Smooth muscle cell of the brain vasculature (primary cell): ENCODE measurements around the gene SDC4.

Experiments used
- DNase-seq: peaks from one replicate; pipeline ENCODE4 v3.0.0-alpha.2; 2012; ENCODE audit warnings: low read depth, low spot score

Gene SDC4

DNA sequence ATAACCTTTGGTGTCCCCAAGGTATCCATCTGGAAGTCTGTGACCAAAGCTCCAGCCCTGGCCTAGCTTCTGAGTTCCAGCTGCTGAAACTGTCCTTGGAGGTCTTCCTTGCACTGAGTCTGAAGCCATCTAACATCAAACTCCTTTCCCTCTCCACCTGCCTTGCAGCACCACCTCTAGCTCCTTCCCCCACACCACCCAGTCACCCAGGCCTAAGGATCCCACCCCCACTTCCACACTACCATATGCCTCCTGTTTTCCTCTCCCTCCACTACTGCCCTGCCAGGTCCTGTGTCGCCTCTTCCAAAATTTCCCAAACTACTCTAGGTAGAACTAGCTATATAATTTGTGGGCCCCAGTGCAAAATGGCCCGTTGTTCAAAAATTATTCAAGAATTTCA lies 29.3 kb downstream of the SDC4 start:
- no peak for DNase-seq

DNA sequence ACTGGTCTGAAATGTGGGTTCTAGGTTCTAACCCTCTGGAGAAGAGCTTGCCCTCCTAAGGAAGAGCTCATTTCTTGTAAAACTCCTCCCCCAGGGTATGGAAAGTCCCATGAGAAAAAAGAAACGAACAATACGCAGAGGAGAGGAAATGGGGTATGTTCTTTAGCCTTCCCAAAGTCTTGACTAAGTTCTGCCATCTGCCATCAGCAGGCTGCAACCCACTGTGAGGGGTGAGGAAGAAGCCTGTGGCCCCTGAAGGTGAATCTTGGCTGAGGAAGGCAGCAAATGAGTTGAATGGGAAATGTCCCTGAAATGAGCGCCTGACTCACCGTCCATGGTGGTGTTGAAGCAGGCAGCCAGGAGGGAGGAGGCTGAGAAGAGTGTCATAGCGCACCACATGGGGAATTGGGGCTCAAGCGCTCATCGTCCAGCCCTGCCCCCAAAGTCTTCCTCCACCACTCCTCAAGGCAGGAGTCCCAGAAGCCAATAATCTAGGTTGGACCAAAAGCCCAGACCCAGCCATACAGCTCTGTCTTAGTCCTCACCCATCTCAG lies 29.8 kb downstream of the SDC4 start:
- no peak for DNase-seq

DNA sequence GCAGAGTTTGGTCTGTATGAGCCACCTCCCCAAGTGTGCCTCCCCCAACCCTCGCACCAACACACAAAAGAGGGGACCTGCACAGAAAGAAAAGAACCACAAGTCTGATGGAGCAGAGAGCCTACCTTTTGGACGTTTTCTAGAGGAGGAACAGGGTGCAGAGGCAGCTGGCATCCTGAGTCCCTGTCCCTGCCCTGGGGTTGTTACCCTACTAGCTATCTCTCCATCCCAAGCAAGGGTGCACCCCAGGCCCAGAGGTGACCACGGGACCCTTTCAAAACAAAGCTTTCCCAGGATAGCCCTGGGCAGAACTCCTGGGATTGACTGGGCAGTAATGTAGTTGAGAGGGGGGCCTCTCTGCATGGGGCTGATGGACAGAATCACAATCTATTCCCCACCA lies 30.4 kb downstream of the SDC4 start:
- no peak for DNase-seq

DNA sequence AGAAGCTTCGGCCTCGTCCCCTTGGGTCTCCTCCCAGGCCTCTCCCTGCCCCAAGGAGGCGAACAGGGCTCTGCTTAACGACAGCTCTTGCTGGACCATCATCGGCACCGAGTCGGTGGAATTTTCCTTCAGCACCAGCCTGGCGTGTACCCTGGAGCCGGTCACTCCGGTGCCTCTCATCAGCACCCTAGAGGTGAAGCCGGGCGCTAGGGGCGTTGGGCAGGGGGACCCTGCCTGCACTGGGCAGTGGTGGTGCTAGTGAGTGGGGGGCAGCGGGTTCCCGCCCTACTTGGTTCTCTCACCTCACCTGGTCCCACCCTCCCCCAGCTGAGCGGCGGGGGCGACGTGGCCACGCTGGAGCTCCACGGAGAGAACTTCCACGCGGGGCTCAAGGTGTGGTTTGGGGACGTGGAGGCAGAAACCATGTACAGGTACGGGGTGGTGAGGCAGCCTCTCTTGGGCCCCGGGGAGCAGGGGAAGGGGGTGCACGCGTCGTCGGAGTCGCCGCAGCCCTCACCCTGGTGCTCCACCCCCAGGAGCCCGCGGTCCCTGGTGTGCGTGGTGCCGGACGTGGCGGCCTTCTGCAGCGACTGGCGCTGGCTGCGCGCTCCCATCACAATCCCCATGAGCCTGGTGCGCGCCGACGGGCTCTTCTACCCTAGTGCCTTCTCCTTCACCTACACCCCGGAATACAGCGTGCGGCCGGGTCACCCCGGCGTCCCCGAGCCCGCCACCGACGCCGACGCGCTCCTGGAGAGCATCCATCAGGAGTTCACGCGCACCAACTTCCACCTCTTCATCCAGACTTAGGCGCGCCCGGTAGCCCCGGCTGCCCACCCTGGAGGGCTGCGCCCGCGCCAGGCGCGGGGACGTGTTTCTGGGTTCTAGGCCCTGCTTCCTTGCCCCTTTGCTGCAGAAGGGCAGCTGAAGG lies 31.8 kb downstream of the SDC4 start:
- no peak for DNase-seq

DNA sequence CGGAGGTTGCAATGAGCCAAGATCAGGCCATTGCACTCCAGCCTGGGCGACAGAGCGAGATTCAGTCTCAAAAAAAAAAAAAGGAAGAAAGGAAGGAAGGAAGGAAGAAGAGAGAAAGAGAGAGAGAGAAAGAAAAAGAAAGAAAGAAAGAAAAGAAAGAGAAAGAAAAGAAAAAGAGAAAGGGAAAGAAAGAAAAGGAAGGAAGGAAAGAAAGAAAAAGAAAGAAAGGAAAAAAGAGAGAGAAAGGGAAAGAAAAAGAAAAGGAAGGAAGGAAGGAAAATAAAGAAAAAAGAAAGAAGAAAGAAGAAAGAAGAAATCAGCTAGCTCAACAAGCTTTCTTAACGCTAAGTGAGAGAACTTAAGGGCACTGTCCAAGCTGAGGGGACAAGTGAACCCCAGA lies 32.6 kb downstream of the SDC4 start:
- no peak for DNase-seq

DNA sequence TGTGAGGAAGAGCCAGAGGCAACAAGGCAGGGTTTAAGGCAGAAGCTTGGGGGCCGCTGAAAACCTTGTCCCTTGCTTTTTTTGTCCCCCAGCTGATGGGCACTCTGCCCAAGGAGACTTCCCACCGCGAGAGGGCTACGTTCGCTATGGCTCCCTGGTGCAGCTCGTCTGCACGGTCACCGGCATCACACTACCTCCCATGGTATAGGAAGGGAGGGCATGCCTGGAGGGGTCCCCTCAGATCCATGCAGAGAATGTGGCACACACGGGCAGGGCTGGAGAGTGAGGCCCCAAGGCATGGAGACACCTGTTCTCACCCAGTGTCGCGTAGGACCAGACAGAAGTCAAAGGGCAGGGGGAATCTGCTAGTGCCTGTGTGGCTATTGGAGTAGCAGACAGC lies 34.3 kb downstream of the SDC4 start:
- DNase-seq: no peak

DNA sequence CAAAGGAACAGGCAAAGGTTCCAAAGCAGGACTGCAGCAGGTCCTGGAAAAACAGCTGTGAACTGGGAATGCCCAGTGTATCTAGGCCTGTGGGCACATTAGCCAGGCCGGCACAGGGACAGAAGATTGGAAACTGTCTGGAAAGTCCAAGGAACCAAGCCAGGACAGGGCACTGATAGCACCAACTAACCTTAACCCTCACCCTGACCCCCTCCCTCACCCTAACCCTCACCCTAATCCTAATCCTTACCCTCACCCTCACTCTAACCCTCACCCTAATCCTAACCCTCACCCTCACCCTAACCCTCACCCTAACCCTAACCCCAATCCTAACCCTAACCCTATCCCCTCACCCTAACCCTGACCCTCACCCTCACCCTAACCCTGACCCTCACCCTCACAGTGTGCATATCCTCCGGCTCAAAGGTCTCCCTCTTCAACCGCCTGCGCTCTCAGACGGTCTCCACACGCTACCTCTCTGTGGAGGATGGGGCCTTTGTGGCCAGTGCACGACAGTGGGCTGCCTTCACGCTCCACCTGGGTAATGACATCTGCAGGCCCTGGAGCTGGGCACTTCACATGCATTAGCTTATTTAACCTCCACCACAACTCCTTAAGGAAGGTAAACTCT lies 35.0 kb downstream of the SDC4 start:
- no peak for DNase-seq

DNA sequence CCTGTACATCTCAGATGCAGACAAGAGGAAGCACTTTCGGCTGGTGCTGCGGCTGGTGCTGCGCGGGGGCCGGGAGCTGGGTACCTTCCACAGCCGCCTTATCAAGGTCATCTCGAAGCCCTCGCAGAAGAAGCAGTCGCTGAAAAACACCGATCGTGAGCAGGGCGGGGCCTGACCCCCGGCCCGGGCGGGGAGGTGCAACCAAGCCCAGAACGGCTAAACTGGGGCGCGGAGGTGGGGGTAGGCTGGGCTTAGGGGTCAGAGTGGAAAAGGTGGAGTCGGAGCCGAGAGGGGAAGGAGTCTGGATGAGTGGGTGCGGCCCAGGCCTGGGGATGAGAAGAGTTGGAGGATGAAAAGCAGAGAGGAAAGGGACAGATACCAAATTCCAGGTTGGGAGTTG lies 36.0 kb downstream of the SDC4 start:
- no peak for DNase-seq

DNA sequence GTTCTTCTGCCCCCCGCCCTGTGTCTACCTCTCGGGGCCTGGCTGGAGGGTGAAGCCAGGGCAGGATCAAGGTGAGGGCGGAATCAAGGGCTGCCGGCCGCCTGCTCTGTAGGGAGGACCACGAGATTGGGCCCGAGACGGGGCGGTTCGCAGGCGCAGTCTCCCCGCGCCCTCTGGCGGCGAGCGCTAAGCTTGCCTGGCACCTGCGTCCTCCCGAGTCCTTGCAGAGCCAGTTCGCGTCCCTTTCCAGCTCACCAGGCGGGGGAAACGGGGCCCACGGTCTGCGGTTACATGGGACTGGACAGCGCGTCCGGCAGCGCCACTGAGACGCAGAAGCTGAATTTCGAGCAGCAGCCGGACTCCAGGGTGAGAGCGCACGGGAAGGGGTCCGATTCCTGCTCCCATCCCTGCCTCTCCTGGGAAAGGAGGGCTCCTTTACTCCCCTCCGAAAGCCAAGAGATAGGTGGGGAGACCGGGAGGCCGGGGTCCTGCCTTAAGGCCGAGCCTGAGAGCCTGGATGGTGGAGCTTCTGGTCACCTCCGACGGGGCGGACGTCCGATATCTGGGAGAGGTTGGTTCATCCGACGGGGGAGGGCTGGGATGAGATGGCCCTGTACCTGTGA lies 36.5 kb downstream of the SDC4 start:
- DNase-seq: no peak

DNA sequence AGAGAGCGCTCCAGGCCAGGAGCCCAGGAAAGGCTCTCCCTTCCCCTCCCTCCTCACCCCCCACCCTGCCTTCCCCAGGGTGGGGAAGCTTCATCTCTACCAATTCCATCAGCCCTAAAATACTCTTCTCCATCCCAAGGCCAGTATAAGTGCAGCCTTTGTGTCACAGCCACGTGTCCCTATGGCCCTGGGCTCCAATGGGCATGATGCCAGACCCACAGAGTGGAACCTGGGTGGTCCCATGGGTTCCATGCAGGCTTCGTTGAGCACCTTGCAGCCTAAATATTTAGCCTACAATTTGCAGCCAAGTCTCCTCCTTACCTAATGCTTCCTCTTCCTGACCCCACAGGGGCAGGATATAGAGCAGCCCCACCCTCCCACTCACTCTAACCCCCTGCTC lies 39.1 kb downstream of the SDC4 start:
- no peak for DNase-seq

DNA sequence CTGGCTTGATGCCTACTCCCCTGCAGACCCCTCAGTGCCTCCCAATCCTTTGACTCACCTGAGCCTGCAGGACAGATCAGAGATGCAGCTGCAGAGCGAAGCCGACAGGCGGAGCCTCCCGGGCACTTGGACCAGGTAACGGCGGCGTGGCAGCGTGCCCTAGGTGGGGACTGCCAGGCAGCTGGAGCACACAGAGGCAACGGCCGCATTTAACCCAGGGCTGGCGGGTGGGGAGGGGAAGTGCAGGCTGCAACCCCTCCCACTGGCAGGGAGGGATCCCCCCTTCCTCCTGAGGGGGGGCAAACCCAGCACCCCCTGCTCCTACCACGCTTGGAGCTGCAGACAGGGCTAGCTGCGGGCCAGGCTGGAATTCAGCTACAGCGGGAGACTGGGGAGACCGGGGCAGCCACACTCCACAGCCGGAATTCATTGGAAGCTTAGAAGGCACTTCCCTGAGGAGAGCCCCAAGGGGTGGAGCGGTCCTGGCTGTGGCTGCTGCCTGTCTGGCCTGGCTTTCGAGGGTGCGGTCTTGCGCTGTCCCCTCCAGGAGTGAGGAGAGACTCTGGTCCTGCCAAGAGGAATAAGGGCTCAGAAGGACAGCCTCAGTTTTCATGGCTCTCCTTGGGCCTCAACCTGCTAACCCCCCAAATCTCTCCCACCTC lies 40.0 kb downstream of the SDC4 start, which contains the start of gene MATN4:
Gene MATN4 (minus strand): TSS at position 183 of the 662 bp plus-strand sequence. CDS start 2,717 bp downstream, outside the sequence.
- DNase-seq: no peak

DNA sequence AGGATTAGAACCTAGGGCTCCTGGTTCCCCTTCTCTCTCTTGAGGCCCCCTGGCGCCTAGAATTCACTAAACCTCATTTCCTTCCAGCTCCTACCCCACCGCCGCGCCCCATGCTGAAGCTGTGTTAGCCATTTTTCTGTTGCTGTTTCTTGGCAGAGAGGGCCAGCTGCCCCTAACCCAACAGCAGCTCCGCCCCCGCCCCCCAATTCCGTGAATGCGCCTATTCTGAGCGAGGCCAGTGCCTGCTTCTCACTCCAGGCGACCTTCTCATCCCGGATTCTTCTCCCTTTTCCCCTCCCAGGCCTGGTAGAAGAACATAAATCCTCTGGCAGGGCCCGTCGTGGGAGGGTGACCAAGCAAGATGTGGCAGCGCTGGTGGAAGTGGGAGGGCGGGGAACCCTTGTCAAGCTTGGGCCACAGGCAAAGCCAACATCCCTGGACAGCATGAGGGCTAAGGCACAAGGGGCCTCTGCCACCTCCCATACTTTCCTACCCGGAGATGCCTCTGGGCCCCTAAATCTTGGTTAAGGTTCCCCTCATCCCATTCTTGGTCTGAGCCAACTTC lies 41.1 kb downstream of the SDC4 start:
- DNase-seq: no peak

DNA sequence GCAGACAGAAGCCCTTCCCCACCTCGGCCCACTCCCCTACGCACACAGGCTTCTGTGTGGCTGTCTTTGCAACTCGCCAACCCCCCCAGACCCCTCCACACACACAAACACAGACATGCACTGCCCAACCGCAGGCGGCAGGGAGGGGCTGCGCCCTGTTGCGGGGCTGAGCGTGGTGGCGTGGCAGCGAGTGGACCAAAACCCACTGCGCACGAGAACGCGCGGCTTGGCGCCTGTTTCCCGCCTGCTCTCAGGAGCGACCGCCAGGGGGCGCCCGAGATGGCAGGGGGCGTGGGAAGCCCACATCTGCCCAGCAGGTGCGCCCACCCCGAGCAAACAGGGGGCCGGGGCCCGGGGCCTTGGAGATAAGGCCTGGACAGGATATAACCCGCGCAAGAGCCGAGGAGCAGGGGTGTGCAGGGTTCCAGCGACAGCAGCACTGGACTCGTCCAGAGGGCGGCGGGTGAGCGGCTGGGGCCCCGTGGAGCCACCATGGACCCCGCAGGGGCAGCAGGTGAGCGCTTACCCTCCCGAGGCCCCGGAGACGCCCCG lies 41.7 kb downstream of the SDC4 start, which contains the start of gene RBPJL:
Gene RBPJL (plus strand): TSS at position 410 of the 552 bp plus-strand sequence. CDS start 83 bp downstream, at position 493.
- no peak for DNase-seq

DNA sequence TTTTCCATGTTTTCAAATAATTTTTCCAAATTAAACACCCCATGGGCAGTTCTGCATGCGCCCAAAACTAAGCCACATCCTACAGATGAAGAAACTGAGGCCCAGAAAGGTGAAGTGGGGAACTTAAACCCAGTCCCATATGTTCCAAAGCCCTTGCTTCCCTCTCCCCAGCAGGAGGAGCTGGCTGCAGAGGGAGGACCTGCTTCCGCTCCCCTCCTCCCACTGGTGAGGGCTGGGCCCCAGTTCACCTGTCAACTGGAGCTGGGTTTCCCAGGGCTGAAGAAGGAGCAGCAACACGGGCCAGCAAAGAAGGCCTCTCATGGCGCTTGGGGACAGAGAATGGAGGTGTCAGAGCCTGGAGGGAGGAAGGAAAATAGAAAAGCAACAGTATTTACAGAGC lies 43.0 kb downstream of the SDC4 start:
- DNase-seq: no peak

DNA sequence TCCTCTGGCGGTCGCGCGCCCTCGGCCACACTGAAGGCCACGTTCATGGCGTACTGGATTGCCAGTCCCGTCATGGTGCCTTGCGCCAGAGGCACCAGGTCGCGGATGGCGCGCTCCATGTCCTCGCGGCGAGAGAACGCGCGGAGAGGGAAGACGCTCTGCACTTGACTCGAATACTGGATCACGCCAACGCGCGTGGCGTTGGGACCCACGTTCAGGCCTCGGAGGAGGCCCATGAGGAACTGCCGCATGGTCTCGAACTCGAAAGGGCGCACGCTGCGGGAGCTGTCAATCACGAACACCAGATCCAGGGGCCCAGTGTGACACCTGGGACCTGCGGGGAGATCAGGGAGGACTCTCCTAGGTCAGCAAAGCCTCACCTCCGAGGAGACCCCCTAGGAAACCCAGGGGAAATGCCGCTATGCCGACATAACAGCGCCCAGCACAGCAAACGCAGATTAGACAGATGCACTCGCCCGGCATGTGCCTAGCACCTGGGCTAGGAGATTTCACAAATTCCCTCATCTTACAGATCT lies 43.7 kb downstream of the SDC4 start:
- DNase-seq: no peak

DNA sequence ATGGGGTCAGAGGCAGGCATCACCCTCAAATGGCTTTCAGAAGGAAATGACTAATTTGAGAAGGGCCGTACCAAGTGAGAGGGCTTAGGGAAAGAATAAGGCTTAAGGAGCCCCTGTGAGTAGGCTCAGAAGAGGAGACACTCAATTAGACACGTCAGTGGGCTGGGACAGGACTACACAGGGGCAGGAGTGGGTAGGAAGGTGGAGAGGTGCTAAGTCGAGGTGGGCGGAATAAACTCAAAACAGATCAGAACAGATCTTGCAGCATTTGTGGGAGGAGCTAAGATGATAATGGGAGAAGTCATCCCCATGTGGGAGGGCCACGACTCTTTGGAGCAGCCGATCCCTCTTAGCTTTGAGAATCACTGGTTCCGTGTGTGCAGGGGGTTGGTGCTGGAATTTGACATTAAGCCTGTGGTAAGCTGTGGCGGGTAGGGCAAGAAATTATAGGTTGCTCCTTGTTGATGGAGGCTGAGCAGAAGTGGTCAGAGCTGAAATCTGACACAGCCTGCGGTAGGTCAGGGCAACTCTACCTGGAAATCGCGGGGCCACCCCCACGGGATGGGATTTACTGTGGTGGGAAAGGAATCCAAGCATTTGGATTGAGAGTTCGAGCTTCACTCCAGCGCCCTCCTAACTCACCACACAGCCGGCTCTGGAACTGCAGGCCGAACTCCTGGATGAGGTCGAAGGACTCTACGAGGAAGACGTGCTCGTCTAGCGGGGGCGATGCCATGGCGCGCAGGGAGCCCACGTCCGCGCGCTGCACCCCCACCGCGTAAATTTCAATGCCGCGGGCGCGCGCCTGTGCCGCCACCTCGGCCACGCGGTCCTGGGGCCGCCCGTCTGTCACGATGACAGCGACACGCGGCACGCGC lies 44.4 kb downstream of the SDC4 start:
- DNase-seq: no peak

DNA sequence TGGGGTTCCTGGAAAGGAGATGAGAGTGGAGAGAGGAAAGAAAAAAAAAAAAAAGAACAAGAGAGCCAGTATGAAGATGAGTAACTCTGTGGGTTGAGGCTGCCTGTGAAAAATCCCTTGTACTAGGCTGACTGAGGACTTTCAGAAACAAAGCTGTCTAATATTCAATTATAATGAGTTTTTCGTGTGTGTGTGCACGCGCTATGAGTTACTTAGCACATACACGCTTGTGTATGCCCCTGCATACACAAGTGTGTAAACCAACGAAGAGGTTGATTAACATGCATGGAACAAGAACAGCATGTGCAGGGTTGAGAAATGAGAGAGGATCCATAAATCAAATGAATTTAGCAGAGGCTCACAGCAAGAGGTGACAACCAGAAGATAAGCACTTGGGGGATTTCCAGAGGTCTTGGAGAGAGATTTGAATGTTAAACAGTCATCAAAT lies 46.4 kb downstream of the SDC4 start:
- no peak for DNase-seq

DNA sequence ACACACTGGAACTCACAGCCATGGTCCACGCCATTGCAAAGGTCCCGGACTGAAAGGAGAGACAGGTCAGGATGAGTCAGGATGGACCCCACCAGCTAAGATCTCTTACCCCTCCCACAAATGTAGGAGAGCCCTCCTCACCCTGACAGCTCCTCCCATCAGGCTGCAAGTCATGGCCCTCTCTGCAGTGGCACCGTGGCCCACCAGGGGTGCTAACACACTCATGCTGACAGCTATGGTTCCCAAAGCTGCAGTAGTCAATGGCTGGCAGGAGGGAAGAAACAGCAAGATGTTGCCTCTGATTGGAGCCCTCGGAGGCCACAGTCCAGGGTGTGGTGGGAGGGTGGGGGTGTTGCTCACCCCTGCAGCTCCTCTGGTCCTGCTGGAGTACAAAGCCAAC lies 47.3 kb downstream of the SDC4 start:
- no peak for DNase-seq

DNA sequence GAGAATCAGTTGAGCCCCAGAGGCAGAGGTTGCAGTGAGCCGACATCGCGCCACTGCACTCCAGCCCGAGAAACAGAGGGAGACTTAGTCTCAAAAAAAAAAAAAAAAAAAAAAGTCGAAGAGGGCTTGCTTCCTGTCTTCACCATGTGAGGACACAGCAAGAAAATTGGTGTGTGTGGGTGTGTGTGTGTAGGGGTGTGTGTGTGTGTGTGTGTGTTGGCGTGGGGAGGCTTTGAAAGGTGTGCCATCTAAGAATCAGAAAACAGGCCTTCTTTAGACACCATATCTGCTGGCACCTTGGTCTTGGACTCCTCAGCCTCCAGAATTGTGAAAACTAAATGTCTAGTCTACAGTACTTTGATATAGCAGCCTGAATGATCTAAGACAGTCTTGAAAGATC lies 48.4 kb downstream of the SDC4 start:
- no peak for DNase-seq
